ENCODE measurements around the gene UBE2J2. TPM values are rescaled to one million over a fixed set of nuclear protein-coding genes. Genes with fewer than 3 reads are reported as not detected.

The UBE2J2 gene
- total and polyA plus RNA-seq, 2 of the 13 experiments (the other 11 are each of a cell fraction or from before 2014, with no cell fraction given): 25.4 to 29.4 TPM

- 60% methylated on average over 16 of the region's 31 CpGs for WGBS (ENCODE audit: low lambda C conversion rate)
- Histone ChIP-seq H3K36me3 (replicated peaks in 1 of 2; ENCODE audit: control insufficient read depth in 1 of 2, insufficient read depth in 2 of 2, low read length in 2 of 2) (no peaks in the 10 kb centered on the region), H2AFZ (ENCODE audit: low read length) (no peak overlapping the region), H3K79me2 (ENCODE audit: insufficient read depth, low read length) (no peaks in the 10 kb centered on the region), H4K20me1 (ENCODE audit: insufficient read depth, low read length) (no peaks in the 10 kb centered on the region), H3K4me2 (ENCODE audit: low read depth, low read length) (no peak overlapping the region), H3K9ac (ENCODE audit: insufficient read depth, low read depth, low read length) (no peak overlapping the region), H3K27me3 (ENCODE audit: control insufficient read depth in 1 of 2, insufficient read depth in 2 of 2, low read length in 2 of 2) (peaks cover 10 to 60% of the 10 kb centered on the region in 2 experiments; a peak in 3 of 5 replicates), H3K4me1 (ENCODE audit: insufficient read depth, low read length) (no peaks in the 10 kb centered on the region), H3K9me3 (ENCODE audit: low read length) (no peaks in the 10 kb centered on the region), H3K4me3 (replicated peaks in 1 of 3; ENCODE audit: insufficient read depth in 1 of 3, low read depth in 2 of 3, low read length in 3 of 3) (no peak overlapping the region), H3K27ac (ENCODE audit: extremely low read length, insufficient read depth, low read length) (no peak overlapping the region)
- ChIA-PET POLR2A (interaction anchor here (0.8 kb wide), 1 partner anchor 86 kb away, joined by 3 read pairs; no protein-coding TSS in a partner anchor), CTCF (ENCODE audit: low intra/inter-chr PET ratio, low total read pairs) (no interaction called here)
- intact Hi-C loops (cut with micrococcal nuclease; ENCODE audit: unreplicated experiment): no loop called here
- ATAC-seq (no peak), FAIRE-seq (no peak), DNase-seq (ENCODE audit: low spot score) (no peak)
- TF ChIP-seq ATRX (CRISPR knock-in tag; IDR thresholded peaks at IDR 0.05; ENCODE audit: borderline replicate concordance) (no peak), HNRNPL (IDR thresholded peaks at IDR 0.05; ENCODE audit: low read depth, low read length) (0 out of 2 replicates have a peak, but pooled peaks have one; percentile 34)
- TF ChIP-seq, protein P1, sequence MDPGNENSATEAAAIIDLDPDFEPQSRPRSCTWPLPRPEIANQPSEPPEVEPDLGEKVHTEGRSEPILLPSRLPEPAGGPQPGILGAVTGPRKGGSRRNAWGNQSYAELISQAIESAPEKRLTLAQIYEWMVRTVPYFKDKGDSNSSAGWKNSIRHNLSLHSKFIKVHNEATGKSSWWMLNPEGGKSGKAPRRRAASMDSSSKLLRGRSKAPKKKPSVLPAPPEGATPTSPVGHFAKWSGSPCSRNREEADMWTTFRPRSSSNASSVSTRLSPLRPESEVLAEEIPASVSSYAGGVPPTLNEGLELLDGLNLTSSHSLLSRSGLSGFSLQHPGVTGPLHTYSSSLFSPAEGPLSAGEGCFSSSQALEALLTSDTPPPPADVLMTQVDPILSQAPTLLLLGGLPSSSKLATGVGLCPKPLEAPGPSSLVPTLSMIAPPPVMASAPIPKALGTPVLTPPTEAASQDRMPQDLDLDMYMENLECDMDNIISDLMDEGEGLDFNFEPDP (CRISPR knock-in tag; conservative IDR thresholded peaks at IDR 0.05): no peak
- BruUV-seq (replicated peaks): no TSS peak
- in situ Hi-C loops (cut with HindIII; ENCODE audit: extremely low pct_ligation_motif_present, low pct_unique_long_range_greater_than_20kb): no loop called here
Measured at GRCh38 chr1:1210726-1211540, 62.7 kb downstream of the UBE2J2 start.

DNA sequence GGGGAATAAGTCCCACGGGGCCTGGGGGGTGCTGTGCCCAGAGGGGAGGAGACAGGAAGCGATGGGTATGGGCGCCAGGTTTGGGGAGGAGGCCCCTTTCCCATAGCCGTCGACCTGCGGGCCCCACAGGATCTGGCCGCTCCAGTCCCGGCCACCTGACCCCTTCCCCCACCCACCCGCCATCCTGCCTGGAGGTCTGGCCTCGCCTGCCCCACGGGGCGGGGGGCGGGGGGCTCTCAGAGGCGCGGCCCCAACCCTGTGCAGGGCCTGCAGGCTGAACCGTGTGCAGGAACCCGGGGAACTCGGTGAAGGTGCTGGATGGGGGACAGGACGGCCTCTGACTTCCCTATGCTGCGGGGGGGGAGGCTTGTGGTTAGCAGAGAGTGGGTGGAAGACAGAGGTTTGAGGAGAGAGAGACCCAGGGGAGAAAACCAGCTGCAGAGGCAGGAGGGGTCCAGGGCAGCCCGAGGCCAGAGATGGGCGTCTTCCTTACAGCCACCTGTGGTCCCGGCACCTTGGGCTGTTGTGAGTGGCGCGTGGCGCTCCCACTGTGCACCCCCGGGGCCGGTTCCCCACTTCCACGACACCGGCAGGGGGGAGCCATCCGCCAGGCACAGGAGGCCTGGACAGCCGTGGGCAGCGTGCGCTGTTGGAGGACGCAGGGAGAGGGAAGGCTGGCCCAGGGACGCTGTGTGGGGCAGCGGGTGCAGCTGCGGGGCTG, 64.8 kb downstream of the UBE2J2 start:
- Histone ChIP-seq H4K20me1 (ENCODE audit: insufficient read depth, low read length) (no peaks in the 10 kb centered on the region), H3K27ac (ENCODE audit: extremely low read length, insufficient read depth, low read length) (no peak overlapping the region), H3K9ac (ENCODE audit: insufficient read depth, low read depth, low read length) (no peak overlapping the region), H3K27me3 (ENCODE audit: control insufficient read depth in 1 of 2, insufficient read depth in 2 of 2, low read length in 2 of 2) (peaks cover 20 to 80% of the 10 kb centered on the region in 2 experiments; a peak in 4 of 5 replicates), H2AFZ (ENCODE audit: low read length) (no peak overlapping the region), H3K79me2 (ENCODE audit: insufficient read depth, low read length) (no peaks in the 10 kb centered on the region), H3K4me1 (ENCODE audit: insufficient read depth, low read length) (no peaks in the 10 kb centered on the region), H3K4me2 (ENCODE audit: low read depth, low read length) (no peak overlapping the region), H3K4me3 (replicated peaks in 1 of 3; ENCODE audit: insufficient read depth in 1 of 3, low read depth in 2 of 3, low read length in 3 of 3) (no peak overlapping the region; a peak in 1 of 6 replicates), H3K9me3 (ENCODE audit: low read length) (no peaks in the 10 kb centered on the region), H3K36me3 (replicated peaks in 1 of 2; ENCODE audit: control insufficient read depth in 1 of 2, insufficient read depth in 2 of 2, low read length in 2 of 2) (no peaks in the 10 kb centered on the region)
- CTCF ChIA-PET (ENCODE audit: low intra/inter-chr PET ratio, low total read pairs): no interaction called here
- in situ Hi-C loops (cut with HindIII; ENCODE audit: extremely low pct_ligation_motif_present, low pct_unique_long_range_greater_than_20kb) (no loop called here), intact Hi-C loops (cut with micrococcal nuclease; ENCODE audit: unreplicated experiment) (no loop called here)
- WGBS (ENCODE audit: low lambda C conversion rate): 44% methylated on average over 15 of the region's 38 CpGs
- POLR2A ChIA-PET: no interaction called here
- TF ChIP-seq ZNF629 (CRISPR knock-in tag; conservative IDR thresholded peaks at IDR 0.05): no peak
- no peak for TF ChIP-seq RBAK (CRISPR knock-in tag; IDR thresholded peaks at IDR 0.05)
- TF ChIP-seq ZNF414 (CRISPR knock-in tag; IDR thresholded peaks at IDR 0.05): no peak
- TF ChIP-seq PTBP1 (IDR thresholded peaks at IDR 0.05; ENCODE audit: low read depth, low read length, poor library complexity, severe bottlenecking): no peak
- no peak for TF ChIP-seq ZNF317 (CRISPR knock-in tag; IDR thresholded peaks at IDR 0.05)
- no peak for TF ChIP-seq SMARCE1 (IDR thresholded peaks at IDR 0.05; ENCODE audit: borderline replicate concordance)
- TF ChIP-seq ZNF256 (CRISPR knock-in tag; conservative IDR thresholded peaks at IDR 0.05): no peak
- TF ChIP-seq DPF2 (CRISPR knock-in tag; IDR thresholded peaks at IDR 0.05; ENCODE audit: borderline replicate concordance, low read depth): no peak
- no peak for TF ChIP-seq ELF4 (CRISPR knock-in tag; IDR thresholded peaks at IDR 0.05; ENCODE audit: borderline replicate concordance)
- no peak for TF ChIP-seq ERF (CRISPR knock-in tag; IDR thresholded peaks at IDR 0.05)
- no peak for TF ChIP-seq RARA (CRISPR knock-in tag; IDR thresholded peaks at IDR 0.05)
- no TSS peak for BruUV-seq (replicated peaks)
- DNase-seq (ENCODE audit: low spot score) (no peak), ATAC-seq (no peak), FAIRE-seq (no peak)

Measured in HepG2 (cell line).